ENCODE measurements around the gene FLACC1.

- TF ChIP-seq POLR2A (IDR thresholded peaks at IDR 0.05) (no peak), CTCF (IDR thresholded peaks at IDR 0.05) (no peak)
Measured at GRCh38 chr2:201319511-201319910, 37.6 kb downstream of the FLACC1 start.

Measured in right lobe of liver (tissue), 4 donors.